Panc1 (cell line): ENCODE measurements around the gene P2RX2. TPM values are rescaled to one million over a fixed set of nuclear protein-coding genes. Genes with fewer than 3 reads are reported as not detected.
A peak's percentile ranks its signal among the peaks of the same experiment; 100 is the strongest.

Source experiments
- ATAC-seq: fragments of 200-7000 bp; cut with Tn5 transposase; 2 replicates; pipeline ENCODE4 v1.9.1; 2020; ENCODE audit warnings: mild to moderate bottlenecking, moderate library complexity
- BruUV-seq: library from RNA; stranded (reverse); fragments of 400-500 nt; replicated peaks from 2 replicates; lab custom pipeline; 2021; lab: Mats Ljungman, UMichigan
- CTCF ChIA-PET: fragments of 300-600 bp; sonication (Branson Sonifier 250); formaldehyde crosslinking; loops from one replicate; lab custom pipeline; 2022; ENCODE audit warnings: antibody characterized with exemption; lab: Charles Lee
- POLR2A ChIA-PET: fragments of 300-600 bp; sonication (Branson Sonifier 250); formaldehyde crosslinking; loops from one replicate; lab custom pipeline; 2022; ENCODE audit warnings: antibody characterized with exemption; lab: Charles Lee
- DNase-seq: peaks from one replicate; pipeline ENCODE4 v3.0.0-alpha.2; 2010; ENCODE audit warnings: low read depth, low spot score
- H3K27ac ChIP-seq: 2 replicates; pipeline ENCODE4 v1.5.1; 2011; ENCODE audit warnings: mild to moderate bottlenecking, low read length, inconsistent platforms
- H3K27me3 ChIP-seq: fragments of 200-500 bp; sonication (Bioruptor generic); 2 replicates; pipeline ENCODE4 v1.6.0; 2014; ENCODE audit warnings: low read length, inconsistent platforms; ENCODE audit not compliant: control insufficient read depth, insufficient read depth
- H3K36me3 ChIP-seq: fragments of 200-500 bp; sonication (Bioruptor generic); 2 replicates; pipeline ENCODE4 v1.5.1; 2014; ENCODE audit warnings: inconsistent platforms, mild to moderate bottlenecking, low read length, moderate library complexity; ENCODE audit not compliant: control insufficient read depth, insufficient read depth
- H3K4me1 ChIP-seq: 2 replicates; pipeline ENCODE4 v1.5.1; 2011; ENCODE audit warnings: inconsistent platforms, mild to moderate bottlenecking, low read length, moderate library complexity; ENCODE audit not compliant: control insufficient read depth, insufficient read depth
- H3K4me3 ChIP-seq, 2 experiments: 2 replicates each; pipeline ENCODE4 v1.5.1; 2011 to 2012; ENCODE audit warnings: low read depth in 2 of 2, low read length in 2 of 2, mild to moderate bottlenecking in 2 of 2, inconsistent platforms in 1 of 2, moderate library complexity in 1 of 2
- H3K9me3 ChIP-seq: fragments of 200-500 bp; sonication (Bioruptor generic); 2 replicates; pipeline ENCODE4 v1.5.1; 2014; ENCODE audit warnings: low read depth, mild to moderate bottlenecking, inconsistent platforms, low read length, moderate library complexity; ENCODE audit not compliant: control insufficient read depth, insufficient read depth
- POLR2AphosphoS5 ChIP-seq: IDR thresholded peaks from 2 replicates; pipeline ENCODE4 v1.6.1; 2012; ENCODE audit warnings: mild to moderate bottlenecking, low read depth, low read length, moderate library complexity
- SIN3A ChIP-seq: IDR thresholded peaks from 2 replicates; pipeline ENCODE4 v1.6.1; 2012; ENCODE audit warnings: low read depth, mild to moderate bottlenecking, low read length, moderate library complexity, borderline replicate concordance; ENCODE audit not compliant: insufficient read depth
- TCF7L2 ChIP-seq: IDR thresholded peaks from 2 replicates; pipeline ENCODE4 v1.6.1; 2011; ENCODE audit warnings: mild to moderate bottlenecking, low read depth, low read length, inconsistent platforms
- in situ Hi-C: cut with HindIII; loops from 2 replicates; pipeline ENCODE4 v1.10.0; 2016; ENCODE audit warnings: low sequenced_read_pairs, low pct_unique_long_range_greater_than_20kb
- intact Hi-C: fragments of 100-400 bp; cut with micrococcal nuclease; formaldehyde crosslinking; loops from one replicate; pipeline ENCODE4 v1.10.0; 2022; ENCODE audit not compliant: unreplicated experiment
- total RNA-seq: library from RNA; stranded (reverse); gene quantifications from one replicate; pipeline ENCODE4 v1.2.1, GENCODE V29; 2021; ENCODE audit not compliant: unreplicated experiment
- TF ChIP-seq, protein P1 (sequence below), 2 experiments: IDR thresholded peaks; 2 replicates each; pipeline ENCODE4 v1.6.1; 2011 to 2012; ENCODE audit warnings: low read depth in 2 of 2, control low read depth in 1 of 2, low read length in 1 of 2, mild to moderate bottlenecking in 1 of 2, moderate library complexity in 1 of 2; ENCODE audit not compliant: insufficient read depth in 1 of 2
- TF ChIP-seq, protein P2 (sequence below): fragments of 450-650 bp; IDR thresholded peaks from 2 replicates; pipeline ENCODE4 v1.5.1; 2017; ENCODE audit warnings: mild to moderate bottlenecking

Gene P2RX2
- total RNA-seq, 1 experiment from 2014 or later, result 1.2 TPM

GRCh38 chr12:132593071-132593470 is 25.5 kb upstream of the P2RX2 start:
- ChIA-PET CTCF (no interaction called here), POLR2A (no interaction called here)
- Histone ChIP-seq H3K9me3 (no peaks in the 10 kb centered on the region), H3K36me3 (no peaks in the 10 kb centered on the region), H3K4me1 (peaks cover 7% of the 10 kb centered on the region), H3K27me3 (no peaks in the 10 kb centered on the region), H3K4me3 (no peak overlapping the region), H3K27ac (no peak overlapping the region)
- no TSS peak for BruUV-seq
- in situ Hi-C loops (no loop called here), intact Hi-C loops (no loop called here)
- TF ChIP-seq, protein P1, sequence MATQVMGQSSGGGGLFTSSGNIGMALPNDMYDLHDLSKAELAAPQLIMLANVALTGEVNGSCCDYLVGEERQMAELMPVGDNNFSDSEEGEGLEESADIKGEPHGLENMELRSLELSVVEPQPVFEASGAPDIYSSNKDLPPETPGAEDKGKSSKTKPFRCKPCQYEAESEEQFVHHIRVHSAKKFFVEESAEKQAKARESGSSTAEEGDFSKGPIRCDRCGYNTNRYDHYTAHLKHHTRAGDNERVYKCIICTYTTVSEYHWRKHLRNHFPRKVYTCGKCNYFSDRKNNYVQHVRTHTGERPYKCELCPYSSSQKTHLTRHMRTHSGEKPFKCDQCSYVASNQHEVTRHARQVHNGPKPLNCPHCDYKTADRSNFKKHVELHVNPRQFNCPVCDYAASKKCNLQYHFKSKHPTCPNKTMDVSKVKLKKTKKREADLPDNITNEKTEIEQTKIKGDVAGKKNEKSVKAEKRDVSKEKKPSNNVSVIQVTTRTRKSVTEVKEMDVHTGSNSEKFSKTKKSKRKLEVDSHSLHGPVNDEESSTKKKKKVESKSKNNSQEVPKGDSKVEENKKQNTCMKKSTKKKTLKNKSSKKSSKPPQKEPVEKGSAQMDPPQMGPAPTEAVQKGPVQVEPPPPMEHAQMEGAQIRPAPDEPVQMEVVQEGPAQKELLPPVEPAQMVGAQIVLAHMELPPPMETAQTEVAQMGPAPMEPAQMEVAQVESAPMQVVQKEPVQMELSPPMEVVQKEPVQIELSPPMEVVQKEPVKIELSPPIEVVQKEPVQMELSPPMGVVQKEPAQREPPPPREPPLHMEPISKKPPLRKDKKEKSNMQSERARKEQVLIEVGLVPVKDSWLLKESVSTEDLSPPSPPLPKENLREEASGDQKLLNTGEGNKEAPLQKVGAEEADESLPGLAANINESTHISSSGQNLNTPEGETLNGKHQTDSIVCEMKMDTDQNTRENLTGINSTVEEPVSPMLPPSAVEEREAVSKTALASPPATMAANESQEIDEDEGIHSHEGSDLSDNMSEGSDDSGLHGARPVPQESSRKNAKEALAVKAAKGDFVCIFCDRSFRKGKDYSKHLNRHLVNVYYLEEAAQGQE (IDR thresholded peaks at IDR 0.05; ENCODE audit: insufficient read depth in 1 of 2, low read depth in 2 of 2, low read length in 1 of 2), result no peak
- TF ChIP-seq POLR2AphosphoS5, result no peak
- DNase-seq (no peak), ATAC-seq (no peak)

GRCh38 chr12:132593521-132593920 is 25.1 kb upstream of the P2RX2 start:
- no peaks in the 10 kb centered on the region for H3K27me3 ChIP-seq
- no peak for ATAC-seq
- no peaks in the 10 kb centered on the region for H3K9me3 ChIP-seq
- POLR2A ChIA-PET, result no interaction called here
- no peak for TF ChIP-seq SIN3A
- TF ChIP-seq, protein P2, sequence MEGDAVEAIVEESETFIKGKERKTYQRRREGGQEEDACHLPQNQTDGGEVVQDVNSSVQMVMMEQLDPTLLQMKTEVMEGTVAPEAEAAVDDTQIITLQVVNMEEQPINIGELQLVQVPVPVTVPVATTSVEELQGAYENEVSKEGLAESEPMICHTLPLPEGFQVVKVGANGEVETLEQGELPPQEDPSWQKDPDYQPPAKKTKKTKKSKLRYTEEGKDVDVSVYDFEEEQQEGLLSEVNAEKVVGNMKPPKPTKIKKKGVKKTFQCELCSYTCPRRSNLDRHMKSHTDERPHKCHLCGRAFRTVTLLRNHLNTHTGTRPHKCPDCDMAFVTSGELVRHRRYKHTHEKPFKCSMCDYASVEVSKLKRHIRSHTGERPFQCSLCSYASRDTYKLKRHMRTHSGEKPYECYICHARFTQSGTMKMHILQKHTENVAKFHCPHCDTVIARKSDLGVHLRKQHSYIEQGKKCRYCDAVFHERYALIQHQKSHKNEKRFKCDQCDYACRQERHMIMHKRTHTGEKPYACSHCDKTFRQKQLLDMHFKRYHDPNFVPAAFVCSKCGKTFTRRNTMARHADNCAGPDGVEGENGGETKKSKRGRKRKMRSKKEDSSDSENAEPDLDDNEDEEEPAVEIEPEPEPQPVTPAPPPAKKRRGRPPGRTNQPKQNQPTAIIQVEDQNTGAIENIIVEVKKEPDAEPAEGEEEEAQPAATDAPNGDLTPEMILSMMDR, result no peak
- no peak for TF ChIP-seq TCF7L2
- TF ChIP-seq, protein P1 (IDR thresholded peaks at IDR 0.05; ENCODE audit: insufficient read depth in 1 of 2, low read depth in 2 of 2, low read length in 1 of 2), result no peak
- no peak for TF ChIP-seq POLR2AphosphoS5
- H3K4me3 ChIP-seq, result peak overlapping the region; percentile 14 to 23; a peak in 3 of 4 replicates
- BruUV-seq, result no TSS peak
- peaks cover 7% of the 10 kb centered on the region for H3K4me1 ChIP-seq
- no peaks in the 10 kb centered on the region for H3K36me3 ChIP-seq
- CTCF ChIA-PET, result no interaction called here
- no peak for DNase-seq
- intact Hi-C loops, result no loop called here
- in situ Hi-C loops, result no loop called here
- H3K27ac ChIP-seq, result peak overlapping the region; percentile 44; the same call in 1 of the 2 replicates
